ENCODE results near the gene KHK.

GRCh38 chr2:27041752-27042151 is 44.8 kb upstream of the KHK start:
- no peak for TF ChIP-seq EZH2 (IDR thresholded peaks at IDR 0.05; ENCODE audit: low read depth, low read length, severe bottlenecking)
- no peak for TF ChIP-seq TEAD4 (IDR thresholded peaks at IDR 0.05; ENCODE audit: low read depth, low read length)
- no peak for TF ChIP-seq KDM5A (IDR thresholded peaks at IDR 0.05; ENCODE audit: low read length)
- TF ChIP-seq RAD21 (IDR thresholded peaks at IDR 0.05 in 1 of 2, conservative IDR thresholded peaks at IDR 0.05 in 1 of 2; ENCODE audit: low read depth in 2 of 2, low read length in 2 of 2), result no peak
- no peak for TF ChIP-seq POLR2AphosphoS5 (IDR thresholded peaks at IDR 0.05; ENCODE audit: low read depth, low read length)
- TF ChIP-seq CTCF (IDR thresholded peaks at IDR 0.05; ENCODE audit: control extremely low read depth in 1 of 3, insufficient read depth in 1 of 3, low read depth in 1 of 3, low read length in 3 of 3), result no peak
- TF ChIP-seq TAF1 (IDR thresholded peaks at IDR 0.05; ENCODE audit: low read depth, low read length), result no peak
- no peak for TF ChIP-seq POLR2A (IDR thresholded peaks at IDR 0.05; ENCODE audit: control extremely low read depth in 1 of 2, low read depth in 2 of 2, low read length in 2 of 2)
- TF ChIP-seq SAP30 (IDR thresholded peaks at IDR 0.05; ENCODE audit: insufficient read depth, insufficient replicate concordance, low read length), result no peak
- TF ChIP-seq ATF3 (IDR thresholded peaks at IDR 0.05; ENCODE audit: insufficient read depth, low read depth, low read length), result no peak
- no peak for TF ChIP-seq E2F6 (IDR thresholded peaks at IDR 0.05)
- TF ChIP-seq HDAC6 (IDR thresholded peaks at IDR 0.05; ENCODE audit: low read depth, low read length), result no peak
- TF ChIP-seq BRCA1 (IDR thresholded peaks at IDR 0.05; ENCODE audit: low read depth, low read length), result no peak
- TF ChIP-seq CEBPB (IDR thresholded peaks at IDR 0.05; ENCODE audit: low read depth, low read length), result no peak
